ENCODE data around the gene SLC8A2.

DNA sequence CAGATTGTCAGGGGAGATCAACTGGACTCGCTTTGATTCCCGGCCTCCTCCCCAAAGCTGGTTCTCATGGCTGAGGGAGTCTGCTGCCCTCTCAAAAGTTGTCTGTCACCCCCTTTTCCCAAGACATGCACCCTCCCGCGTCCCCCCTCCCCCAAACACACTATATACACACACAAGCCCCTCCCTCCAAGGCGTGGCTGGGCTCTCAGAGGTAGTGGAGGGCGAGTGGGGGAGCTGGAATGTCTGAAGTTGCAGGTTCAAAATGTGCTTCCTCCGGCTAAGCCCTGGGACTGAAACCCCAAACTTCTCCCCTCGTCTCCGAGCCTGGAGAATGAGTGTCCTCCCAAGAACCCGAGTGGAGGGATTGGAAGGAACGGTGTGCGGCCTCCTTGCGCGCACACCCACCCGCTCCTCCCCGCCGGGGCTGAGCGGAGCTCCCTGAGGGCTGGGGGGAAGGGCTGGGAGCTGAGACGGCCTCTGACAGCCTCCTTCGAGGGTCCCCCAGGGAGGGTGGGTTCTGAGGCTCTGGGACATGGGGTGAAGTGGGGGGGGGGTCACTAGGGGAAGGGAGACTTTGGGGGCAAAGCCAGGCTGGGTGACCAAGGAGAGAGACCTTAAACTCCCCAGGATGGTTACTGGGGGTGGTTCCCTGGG, 42.4 kb downstream of the SLC8A2 start:
- TF ChIP-seq, protein P1, sequence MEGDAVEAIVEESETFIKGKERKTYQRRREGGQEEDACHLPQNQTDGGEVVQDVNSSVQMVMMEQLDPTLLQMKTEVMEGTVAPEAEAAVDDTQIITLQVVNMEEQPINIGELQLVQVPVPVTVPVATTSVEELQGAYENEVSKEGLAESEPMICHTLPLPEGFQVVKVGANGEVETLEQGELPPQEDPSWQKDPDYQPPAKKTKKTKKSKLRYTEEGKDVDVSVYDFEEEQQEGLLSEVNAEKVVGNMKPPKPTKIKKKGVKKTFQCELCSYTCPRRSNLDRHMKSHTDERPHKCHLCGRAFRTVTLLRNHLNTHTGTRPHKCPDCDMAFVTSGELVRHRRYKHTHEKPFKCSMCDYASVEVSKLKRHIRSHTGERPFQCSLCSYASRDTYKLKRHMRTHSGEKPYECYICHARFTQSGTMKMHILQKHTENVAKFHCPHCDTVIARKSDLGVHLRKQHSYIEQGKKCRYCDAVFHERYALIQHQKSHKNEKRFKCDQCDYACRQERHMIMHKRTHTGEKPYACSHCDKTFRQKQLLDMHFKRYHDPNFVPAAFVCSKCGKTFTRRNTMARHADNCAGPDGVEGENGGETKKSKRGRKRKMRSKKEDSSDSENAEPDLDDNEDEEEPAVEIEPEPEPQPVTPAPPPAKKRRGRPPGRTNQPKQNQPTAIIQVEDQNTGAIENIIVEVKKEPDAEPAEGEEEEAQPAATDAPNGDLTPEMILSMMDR (IDR thresholded peaks at IDR 0.05; ENCODE audit: low read length) = no peak
- TF ChIP-seq EZH2 (optimal IDR thresholded peaks at IDR 0.05; ENCODE audit: low read depth, low read length) = no peak
